Right kidney (tissue), 1 donor: ENCODE results near the gene PARD3B.

ENCODE experiments used
- DNase-seq: peaks from one replicate; pipeline ENCODE4 v3.0.0-alpha.2; 2016

The PARD3B gene

DNA sequence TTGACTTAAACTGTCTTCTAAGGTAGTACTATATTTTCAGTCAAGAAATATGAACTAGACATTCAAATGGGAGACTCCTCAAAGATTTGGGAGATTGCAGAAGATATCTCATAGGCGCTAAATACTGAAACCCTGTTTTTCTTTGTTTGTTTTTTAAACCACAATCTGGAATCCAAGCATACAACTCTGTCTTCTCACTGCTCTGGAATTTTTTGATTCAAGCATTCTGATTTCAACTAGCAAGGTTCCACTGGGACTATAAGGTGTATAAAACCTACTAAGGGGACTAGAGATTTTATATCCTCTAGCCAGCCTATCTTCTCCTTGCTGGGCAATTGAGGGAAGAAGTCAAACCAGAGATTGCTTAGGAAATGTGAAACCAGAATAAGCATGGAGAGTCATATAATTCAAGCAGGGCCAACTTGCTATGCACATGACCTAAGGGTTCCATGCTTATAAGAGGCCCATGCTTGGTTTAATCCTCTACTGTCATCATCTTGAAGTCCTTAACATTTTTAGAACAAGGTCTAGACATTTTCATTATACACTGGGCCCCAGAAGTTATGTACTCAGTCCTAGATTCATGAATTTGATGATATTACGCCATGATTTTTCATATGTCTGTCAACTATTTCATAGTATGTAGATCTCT, 405.5 kb downstream of the PARD3B start:
- no peak for DNase-seq

DNA sequence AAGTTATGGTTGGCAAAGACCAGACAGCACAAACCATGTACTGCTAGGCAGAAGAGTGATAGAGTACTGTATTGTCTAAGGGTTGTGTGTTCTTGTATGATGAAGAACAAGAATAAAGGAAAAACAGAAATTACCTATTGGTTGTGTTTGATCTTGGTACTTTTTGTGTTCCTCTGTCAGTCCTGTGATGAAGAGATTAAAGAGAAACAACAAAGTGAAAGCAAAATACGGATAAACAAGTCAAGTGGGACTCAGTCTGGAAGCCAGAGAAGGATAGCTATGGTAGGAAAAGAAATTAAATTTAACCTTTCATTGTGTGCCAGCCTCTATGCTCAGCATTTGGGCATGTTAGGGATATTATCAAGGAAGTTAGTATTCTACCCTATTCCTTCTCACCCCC, 413.1 kb downstream of the PARD3B start:
- no peak for DNase-seq

DNA sequence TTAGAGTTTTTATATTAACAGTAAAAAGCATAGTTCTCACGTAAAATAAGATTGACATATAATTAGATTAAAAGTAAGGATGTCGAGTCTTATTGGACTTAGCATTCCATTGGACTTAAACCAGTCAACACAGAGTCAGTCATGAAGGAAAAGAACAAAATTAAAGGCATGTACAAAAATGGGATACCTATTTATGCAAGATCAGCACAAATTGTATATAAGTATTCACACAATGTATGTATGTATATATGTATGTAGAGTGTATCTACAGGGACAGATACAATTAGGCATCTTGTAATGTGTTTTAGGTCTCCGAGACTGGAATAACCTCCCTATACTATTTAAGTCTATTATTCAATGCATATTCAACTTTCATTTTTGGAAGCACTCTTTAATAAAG, 419.1 kb downstream of the PARD3B start:
- DNase-seq: no peak

DNA sequence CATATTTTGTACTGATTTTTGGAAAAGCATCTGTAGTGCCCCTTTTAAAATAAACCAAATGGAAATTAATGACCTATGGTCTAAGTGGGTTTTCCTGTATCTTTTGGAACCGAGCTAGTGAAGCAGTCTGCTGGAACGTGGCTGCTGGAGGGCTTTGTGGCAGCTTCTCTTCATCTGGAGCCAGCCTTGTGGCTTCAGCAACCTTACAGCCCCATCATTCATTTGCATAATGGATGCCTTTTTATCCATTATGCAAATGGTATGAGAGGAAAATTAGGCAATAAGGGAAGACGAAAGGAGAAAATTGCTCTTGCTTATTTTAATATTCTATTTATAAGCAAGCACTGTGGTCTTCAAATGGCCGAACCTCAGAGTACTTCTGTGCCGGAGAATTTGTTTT, 421.0 kb downstream of the PARD3B start:
- DNase-seq: no peak

DNA sequence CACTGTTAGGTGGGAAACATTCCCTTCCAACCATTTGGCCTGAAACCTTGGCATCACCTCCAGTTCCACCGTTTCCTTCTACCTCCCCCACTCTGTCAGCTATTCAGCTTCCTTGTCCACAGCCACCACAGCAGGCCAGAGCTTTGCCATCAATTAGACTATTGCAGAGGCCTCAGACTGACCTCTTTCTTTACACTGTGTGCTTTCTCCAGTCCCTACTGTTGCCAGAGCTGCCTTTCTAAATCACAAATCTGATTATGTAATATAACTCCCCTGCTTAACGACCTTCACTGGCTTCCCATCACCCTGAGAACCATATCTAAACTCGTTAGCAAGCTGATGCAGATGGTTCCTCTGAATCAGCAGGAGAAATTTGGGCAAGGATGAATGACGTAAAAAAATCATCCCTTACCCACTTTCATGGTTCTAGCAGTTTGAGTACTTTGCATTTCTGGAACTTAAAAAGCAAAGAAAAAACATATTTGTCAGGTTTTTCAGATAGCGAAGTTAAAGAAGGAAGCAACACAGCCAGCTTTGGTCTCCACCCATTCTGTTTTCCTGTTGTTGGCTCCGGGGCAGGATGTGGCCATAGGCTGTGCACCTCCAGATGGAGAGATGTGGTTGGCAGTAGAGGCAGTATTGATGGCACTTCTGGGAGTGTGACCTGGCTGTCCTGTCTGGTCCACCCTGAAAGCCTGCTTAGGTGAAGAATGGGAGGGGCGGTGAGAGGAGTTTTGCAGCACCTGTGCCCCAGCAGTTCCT, 422.1 kb downstream of the PARD3B start:
- no peak for DNase-seq

DNA sequence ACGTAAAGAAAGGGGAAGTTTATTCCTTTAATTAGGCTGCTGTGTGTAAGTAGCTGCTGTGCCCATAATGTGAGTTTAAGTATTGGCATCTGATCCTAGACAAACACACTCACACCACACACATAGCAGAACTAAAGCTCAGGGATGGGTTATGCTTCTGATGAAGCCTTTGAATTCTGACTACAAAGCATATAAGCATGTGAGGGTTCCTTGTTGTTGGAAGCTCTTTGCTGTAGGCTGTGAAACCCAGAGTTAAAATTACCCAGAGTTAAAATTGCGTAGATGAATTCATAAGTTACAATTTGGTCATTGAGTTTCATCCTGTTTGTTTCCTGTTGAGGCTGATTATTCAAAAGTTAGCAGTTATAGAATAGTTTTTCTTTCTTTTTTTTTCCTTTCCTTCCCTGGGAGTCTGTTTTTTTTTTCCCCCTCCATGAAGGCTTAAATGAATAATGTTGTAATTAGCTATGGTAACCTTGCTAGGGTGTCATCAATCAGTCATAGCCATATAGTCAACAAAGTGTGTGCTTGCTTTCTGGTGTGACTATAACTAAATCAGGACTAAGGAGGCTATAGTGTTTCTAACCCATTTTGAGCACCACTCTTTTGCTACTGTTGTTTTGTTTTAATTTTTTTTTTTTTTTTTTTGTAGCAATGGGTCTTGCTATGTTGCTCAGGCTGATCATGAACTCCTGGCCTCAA, 426.1 kb downstream of the PARD3B start:
- no peak for DNase-seq

DNA sequence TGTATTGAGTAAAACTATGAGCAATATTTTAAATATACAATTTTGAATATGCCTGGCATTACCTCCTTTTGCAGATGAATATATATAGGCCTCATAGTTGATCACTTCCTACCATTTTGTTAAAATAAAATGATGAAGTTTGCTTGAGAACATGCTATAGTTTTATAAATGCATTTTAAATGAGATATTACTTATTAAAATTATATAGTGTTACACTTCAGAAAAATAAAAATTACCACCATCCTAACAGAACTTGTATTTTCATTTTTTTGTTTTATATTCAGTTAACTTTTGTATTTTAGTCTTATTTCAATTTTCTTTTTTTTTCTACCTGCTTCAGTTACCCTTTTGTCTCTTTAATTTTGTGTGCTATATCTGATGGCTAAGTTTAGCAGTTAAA, 426.9 kb downstream of the PARD3B start:
- no peak for DNase-seq

DNA sequence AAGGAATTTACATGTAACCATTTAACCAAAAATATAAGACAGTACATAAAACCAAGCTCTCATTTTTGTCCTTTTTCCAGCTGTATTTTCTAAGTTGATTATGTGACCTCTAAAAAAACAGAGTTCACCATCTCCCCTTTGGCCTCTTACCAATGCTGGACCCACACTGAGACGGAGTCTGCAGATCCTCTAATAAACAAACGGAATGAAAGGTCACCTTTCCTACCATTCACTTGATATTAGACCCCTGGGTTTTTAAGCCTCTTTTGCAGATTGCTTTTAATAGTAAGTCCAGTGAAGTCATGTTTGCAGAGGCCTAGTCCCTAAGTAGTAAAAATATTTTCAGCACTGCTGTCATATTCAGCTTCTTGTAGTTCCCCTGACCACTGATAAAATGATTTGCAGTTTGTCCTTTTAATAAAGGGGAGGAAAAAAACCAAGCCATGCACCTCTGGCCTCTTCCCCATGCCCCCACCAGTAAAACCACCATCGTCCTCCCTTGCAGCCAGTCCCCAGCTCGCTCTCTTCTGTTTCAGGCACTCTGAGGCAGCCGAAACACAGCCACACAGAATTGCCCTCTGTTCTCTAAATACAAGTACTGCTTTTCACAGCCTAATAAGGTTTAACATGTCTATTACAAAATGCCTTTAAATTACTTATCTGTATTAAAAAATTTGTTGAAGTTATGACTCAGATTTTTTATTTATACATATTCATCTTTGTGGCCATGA, 427.5 kb downstream of the PARD3B start:
- DNase-seq: no peak

DNA sequence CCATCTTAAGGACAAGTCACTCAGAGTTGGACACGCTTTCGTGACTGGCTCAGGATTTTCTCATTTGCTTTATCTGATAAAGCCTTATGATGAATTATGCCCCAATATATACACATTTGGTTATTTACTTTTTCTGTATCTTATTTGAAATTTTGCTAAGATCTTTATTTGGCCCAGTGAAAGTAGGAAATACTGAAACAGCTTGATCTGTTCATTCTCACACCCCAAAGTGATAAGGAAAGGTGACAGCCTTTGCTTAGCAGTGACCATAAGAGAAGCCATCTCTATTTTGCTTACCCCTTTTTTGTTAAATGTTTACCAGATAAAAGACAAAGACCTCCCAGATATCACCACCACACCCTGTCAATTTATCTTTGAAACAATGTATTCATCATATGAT, 428.3 kb downstream of the PARD3B start:
- no peak for DNase-seq

DNA sequence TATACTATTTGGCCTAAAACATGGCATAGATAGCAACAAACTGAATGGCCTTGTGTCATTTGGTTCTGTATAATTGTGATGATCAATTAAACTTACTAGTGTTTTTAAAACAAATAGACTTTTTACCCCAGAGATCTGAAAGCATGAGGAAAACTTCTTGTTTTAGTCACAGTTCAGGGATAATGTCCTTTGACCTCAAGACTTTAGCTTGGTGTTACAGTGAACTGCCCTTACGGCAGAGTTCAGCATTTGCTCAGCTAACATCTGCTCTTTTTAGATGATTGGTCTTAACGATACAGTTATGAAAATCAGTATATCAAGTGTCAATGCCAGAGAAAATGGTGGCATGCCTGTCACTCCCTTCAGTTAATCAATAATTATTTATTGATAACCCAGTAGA, 429.2 kb downstream of the PARD3B start:
- DNase-seq: no peak

DNA sequence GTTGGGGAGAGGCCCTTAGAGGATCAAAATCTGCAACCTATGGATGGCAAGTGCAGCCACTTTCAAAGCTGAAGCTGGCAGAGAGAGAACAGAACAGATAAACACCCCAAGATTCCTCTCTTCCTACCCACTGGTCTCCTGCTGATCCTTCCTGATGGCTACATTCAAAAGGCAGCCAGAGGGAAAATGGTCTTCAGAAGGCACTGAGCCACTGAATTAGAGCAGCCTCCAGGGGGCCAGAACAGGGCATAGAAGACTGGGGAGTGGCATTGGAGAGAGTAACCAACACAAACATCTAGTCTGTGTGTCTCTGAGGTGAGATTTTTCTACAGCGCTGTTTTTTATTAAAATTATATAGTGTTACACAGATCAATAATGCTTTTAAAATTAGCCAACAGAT, 432.6 kb downstream of the PARD3B start:
- no peak for DNase-seq

DNA sequence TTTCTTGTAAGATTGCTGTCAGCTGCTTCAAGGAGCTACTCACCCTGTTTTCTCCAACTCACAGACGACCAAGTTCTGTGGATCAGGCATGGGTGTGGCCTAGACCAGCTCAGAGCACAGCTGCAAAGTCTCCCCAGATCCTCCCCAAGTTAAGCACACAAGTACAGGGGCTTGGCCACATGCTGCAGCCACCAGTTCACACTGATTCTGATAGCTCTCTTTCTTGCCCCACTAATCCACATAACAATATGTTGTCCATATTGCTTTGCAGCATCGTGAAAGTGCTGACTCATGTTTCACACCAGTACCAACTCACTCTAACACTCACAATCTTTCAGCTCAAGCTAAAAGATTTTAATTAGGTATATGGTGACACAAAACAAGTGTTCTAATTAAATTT, 437.0 kb downstream of the PARD3B start:
- DNase-seq: no peak

DNA sequence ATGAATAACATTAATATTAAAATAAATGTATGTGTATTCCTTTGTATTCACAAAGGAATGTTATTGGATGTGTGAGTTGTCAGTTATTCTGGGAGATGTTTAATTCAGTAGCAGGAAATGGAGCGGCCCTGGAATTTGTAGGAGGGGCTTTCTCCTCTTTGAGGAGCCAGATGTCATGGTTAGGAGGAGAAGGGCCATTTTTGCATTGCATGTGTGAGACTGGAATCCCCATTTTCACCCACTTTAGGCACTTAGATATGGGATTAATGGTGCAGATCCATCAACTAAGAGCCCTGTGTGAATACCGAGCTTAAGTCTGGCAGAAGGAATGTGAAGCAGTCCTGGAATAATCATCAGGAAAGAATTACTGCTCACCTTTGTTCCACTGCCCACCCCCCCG, 439.2 kb downstream of the PARD3B start:
- DNase-seq: no peak

DNA sequence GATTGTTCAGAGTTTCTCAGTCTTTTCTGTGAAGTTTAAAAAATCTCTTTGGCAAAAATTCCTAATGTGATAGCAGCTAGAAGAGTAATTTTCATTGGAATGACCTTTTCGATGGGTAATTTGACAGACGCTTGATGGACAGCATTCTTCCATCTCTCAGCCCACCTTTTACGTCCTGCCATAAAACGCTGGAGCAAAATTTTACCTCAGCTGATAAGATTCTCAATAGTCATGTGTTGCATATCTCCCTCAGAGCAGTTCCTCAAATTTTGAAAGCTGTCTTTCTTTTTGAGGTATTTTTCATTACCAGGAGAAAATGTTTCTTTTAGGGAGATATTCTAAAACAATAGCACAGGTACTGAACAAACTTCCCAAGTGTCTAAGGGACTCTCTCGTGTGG, 441.4 kb downstream of the PARD3B start:
- DNase-seq: no peak

DNA sequence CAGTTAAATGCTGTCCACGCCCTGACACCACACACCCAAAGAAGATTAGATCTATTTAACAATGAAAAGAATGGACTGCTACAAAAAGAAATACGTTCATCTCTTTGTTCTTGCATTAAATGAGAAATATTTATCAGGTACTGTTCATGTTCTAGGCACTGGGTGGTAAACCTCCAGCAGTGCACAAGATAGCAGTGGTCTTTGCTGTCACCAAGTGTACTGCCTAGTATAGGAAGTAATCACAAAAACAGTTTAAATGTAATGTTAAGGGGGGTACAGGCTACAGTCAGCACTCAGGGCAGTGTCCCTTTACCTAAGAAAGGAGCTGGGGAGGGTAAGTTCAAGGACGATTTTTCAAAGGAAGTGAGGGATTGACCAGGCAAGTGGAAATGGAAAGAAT, 443.6 kb downstream of the PARD3B start:
- no peak for DNase-seq

DNA sequence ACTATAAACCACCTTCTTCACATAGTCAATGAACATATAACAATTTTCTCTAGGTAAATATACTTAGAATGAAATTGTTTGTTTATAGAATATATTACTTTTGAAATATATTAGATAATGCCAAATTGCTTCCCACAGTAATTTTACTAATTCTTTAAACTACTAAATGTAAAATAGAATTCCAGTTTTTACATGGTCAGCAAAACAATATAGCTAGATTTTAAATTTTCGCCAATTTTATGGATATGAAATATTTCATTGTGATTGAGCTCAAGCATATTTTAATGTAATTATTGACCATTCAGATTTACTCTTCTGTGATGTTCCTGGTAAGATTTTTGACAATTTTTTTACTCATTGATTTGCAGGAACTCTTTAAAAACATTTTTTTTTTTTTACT, 444.6 kb downstream of the PARD3B start:
- no peak for DNase-seq

DNA sequence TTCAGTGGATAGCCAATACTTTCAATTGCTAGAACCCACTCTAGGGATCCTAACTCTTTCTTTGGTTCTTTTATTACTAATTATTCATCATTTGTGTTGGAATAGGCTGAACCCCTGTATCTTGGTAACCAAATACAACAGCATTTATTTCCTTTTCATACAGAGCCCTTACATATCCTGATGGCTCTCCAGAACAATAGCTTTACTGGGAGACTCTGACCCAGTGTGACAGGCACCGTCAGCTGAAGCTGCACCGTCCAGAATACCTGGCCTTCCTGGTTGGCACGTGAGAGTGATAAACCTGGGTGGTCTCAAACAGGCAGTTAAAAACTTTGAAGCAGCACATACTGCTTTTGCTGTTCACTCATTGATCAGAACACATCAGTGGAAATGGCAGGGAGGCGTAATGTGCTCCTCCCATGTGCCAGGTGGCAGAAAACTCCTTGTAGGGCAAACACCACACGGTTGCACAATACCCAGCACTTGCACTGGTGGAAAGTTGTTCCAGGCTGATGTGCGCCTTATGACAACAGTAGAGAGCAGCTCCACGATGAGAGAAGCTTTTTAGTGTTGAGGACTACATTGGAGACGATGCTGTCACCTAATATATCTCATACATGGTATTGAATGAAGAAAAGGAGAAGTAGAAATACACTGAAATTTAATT, 456.2 kb downstream of the PARD3B start:
- DNase-seq: no peak

DNA sequence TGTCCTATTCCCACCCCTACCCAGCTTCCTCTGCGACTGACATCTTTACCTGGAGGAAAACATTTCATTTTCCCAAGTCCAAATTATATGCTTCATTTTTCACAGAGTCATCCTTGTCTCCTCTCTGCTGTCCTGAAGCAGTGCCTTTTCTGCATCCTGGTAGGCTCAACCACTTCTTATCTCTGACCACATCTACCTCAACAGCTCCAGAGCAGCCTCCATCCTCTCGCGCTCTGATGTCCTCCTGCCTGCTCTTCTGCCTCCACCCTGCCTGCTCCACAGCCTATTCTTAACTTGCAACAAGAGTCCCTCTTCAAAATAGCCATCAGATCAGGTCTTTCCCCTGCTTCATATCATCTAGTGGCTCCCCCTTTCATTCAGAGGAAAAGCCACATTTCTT, 457.1 kb downstream of the PARD3B start:
- DNase-seq: no peak

DNA sequence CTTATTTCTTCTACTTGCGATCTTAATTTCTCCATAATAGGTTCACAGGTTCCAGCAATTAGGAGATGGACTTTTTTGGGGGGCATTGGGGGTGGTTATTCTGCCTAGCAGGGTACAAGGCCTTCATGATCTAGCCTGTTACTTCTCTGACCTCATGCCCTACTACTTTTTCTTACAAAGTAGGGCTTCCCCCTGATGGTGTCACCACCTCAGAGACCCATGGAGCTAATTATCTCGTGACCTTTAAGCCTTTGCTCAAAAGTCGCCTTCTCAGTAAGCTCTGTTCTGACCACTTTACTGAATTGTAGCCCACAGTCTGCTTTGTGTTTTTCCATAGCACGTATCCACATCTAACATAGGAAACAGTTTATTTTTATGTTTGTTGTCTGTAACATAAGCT, 458.0 kb downstream of the PARD3B start:
- no peak for DNase-seq

DNA sequence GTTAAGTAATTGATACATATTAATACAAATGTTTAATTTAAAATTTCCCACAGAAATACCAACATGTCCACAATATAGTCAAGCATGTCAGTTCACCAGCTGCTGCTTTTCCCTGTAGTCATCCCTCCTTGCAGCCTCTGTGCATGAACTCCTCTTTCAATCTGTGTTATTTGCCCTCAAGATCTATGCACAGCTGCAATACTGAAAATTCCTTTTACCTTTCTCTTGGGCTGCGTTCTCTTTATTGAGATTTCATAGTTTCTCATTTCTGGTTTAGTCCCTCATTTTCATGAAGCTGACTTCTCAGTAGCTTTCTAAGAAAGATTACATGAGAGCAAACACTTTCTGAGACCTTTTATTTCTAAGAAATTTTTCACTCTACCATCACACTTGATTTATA, 464.9 kb downstream of the PARD3B start:
- no peak for DNase-seq

DNA sequence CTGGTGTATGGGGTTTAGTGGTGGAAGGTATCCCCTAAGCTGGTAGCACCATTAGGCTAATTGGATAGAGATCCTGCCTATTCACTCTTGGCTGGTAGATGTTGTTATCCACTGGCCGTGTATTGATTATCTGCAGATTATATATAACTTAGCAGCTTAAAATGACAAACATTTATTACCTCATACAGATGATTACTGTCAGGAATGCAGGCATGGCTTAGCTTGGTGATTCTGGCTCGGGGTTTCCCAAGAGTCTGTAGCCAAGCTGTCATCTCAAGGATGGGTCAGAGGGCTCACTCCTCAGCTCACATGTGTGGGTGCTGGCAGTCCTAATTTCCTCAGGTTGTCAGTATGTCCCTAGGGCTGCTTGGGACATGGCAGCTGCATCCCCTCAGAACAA, 465.8 kb downstream of the PARD3B start:
- DNase-seq: no peak

DNA sequence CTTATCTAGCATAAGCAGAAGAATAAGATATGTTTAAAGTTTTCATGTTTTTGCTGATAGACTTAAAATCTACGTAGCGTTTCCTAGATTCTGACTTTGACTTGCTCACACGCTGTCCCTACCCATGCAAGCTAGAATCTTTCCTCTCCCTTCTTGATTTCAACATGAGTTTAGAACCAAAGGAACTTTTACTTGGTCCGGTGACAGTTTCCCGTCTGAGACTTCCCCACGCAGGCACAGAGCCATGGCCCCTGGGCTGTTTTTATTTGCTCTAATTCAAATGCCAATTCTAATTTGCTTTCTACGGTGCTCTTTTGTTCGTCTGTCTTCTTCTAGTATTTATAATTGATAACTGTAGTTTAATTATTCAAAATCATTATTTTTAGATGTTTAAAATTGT, 467.7 kb downstream of the PARD3B start:
- no peak for DNase-seq

DNA sequence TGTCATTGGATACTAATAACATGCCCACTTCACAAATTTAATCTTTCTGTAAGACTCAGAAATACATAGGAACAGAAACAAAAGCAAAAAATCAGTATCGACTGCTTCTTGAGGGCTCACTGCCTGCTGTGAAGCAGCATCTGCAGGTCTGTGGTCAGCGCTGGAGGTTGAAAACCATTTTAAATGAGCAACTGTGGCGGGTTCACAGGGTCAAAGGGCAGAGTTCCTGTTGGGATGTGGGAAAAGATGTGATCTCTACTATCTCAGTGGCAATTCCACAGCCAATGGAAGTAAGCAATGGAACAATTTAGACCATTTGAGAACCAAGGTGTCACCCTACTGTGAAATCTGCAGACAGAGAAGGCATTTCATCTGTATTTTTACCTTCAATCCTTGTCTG, 468.3 kb downstream of the PARD3B start:
- DNase-seq: no peak
